HG03354 (cell line): ENCODE measurements around the gene PPP1R3D.
"Not testable (repeated sequence)": the region's sequence is repeated elsewhere in the genome, so short reads cannot be mapped to it uniquely, and the experiment has no call there.

Experiments used
- ATAC-seq: cut with Tn5 transposase; IDR thresholded peaks from one replicate; pipeline ENCODE4 v1.9.1; 2021; ENCODE audit warnings: mild to moderate bottlenecking; ENCODE audit not compliant: unreplicated experiment, poor library complexity, severe bottlenecking

PPP1R3D gene

DNA sequence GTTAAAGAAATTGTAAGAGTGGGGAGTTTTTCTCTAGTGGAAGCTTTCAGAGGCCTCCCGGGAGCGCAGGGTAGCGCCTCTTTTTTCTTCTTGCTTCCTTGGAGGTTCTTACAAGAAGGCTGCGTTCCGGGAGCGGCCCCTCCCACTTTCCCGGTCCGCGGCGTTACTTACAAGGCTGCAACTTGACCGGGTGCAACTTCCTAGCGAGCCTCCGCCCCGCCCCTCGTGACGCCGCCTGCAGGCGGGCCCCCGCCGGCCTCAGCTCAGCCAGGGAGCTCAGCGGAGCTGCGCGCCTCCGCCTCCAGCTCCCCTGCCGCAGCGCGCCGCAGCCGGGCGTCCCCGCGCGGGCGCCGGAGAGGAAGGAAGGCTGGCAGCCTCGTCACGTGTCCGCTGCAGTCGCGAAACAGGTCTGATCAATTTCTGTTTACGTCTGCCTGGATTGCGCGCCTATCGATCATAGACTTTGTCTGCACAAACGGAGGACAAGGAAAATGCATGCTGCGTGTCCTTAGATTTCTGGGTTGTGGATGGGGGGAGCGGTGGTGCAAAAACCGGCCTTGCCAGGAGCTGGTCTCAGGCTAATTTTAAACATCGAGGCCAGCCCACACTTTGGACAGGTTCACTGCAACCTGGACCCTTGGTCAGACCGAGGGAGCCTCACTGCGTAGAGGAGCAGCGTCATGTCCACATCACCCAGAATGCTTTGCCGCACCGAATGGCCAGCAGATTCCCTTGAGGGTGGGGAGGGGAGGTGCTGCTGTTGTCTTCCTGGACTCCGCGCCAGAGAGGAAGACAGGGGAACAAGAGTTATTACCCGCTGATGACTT, at the start of gene PPP1R3D, which contains the start of gene FAM217B:
PPP1R3D (minus strand) TSS at position 177 of the 827 bp plus-strand sequence. CDS start 374 bp downstream, outside the sequence.
FAM217B (plus strand) TSS at position 261 of the 827 bp plus-strand sequence. CDS start 3,555 bp downstream, outside the sequence.
- ATAC-seq: peak; percentile 93

GRCh38 chr20:59988141-59988540, 48.0 kb upstream of the PPP1R3D start:
- no peak for ATAC-seq

DNA sequence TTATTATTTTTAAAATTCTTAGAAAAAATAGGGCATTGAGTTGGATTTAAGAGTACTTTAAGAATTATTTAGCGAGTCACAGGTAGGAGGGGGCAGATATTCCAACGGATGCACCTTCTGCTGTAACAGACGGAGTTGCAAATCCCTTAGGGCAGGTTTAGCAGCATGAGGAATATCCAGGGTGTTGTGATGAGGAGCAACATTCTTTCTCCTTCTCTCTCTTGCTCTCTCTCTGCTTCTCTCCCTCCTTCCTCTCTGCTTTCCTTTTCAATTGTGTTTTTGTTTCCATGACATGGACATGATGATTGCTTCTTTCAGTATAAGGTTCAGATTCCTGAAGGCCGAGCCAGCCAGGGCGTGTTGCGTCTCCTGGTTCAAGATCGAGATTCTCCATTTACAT, 47.0 kb upstream of the PPP1R3D start:
- ATAC-seq: no peak

GRCh38 chr20:59985864-59986263, 45.8 kb upstream of the PPP1R3D start:
- ATAC-seq: no peak

GRCh38 chr20:59985164-59985563, 45.1 kb upstream of the PPP1R3D start:
- no peak for ATAC-seq

DNA sequence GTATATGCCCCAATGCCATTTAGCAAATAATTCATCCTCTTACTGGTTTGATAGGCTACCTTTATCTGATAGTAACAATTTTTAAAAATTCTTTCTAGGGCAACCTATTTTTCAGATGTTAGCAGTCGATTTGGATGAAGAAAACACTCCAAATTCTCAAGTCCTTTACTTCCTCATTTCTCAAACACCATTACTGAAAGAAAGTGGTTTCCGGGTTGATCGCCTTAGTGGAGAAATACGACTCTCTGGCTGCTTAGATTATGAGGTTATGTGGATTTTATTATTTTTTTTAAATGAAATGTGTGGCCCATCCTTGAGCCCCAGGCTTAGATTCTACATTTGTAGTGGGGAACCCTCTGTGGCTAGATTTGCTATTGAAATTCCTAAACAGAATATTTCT, 44.4 kb upstream of the PPP1R3D start:
- no peak for ATAC-seq

- ATAC-seq: no peak
Measured at GRCh38 chr20:59983076-59983475, 43.0 kb upstream of the PPP1R3D start.

GRCh38 chr20:59977086-59977485, 37.0 kb upstream of the PPP1R3D start:
- ATAC-seq: no peak

DNA sequence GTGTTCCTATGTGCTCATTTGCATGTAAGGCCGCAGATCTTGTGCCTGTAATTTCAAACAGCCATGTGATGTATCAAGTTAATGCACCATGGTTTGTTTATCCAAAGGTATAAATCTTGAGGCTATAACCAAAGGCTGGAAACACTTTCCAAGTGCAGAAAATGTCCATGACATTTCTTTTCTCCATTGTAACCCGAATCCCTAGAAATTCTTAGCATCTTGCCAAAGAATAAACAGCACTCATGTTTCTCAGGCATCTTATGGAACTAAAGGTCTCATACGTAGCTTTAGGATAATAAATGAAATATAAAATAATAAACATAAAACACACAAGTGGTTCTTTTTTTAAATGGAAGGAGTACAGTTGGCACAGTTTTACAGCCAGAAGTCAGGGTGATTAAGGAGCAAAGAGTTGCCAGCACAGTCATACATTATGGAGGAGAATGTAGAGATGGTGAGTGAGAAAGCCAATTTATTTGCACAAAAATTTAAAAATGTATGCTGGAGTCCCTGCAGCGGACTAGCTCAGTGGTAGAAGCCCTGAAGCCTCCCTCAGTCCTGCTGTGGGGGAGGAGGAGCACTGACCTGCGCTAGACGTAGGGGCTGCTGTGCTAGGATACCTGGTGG, 36.2 kb upstream of the PPP1R3D start:
- ATAC-seq: no peak

DNA sequence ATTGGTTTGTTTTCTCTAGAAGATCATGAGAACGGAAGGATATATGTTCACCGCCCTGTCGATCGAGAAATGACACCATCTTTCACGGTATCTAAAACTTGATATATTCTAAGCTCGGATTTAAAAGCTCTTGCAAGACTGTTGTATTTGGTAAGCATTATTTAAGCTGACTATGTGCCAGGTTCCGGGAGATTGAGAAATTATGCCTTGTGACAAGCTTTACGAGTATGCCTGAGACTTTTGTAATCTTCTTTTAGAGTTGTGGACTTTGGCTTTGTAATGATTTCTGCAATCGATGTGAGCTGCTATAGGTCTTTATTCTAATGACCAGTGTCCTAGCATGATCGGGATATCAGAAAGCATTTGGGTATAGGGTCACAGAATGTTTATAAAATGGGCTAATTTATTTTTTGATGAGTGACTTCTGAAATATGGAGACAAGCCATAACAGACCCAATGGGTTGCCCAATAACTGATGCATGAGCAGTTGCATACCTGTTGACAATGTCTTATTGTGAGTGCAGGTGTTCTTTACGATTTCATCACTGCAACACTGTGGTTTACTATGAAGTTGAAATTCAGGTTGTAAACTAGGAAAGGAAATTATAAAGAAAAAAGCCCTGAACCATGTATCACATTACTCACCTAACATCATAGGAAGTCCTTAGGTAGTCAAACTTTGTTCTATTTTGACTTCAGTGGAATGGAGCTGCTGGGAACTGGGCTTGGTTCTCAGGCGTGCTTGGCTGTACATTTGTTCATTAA, 32.1 kb upstream of the PPP1R3D start:
- no peak for ATAC-seq

- no peak for ATAC-seq
Measured at GRCh38 chr20:59971428-59971827, 31.3 kb upstream of the PPP1R3D start.

DNA sequence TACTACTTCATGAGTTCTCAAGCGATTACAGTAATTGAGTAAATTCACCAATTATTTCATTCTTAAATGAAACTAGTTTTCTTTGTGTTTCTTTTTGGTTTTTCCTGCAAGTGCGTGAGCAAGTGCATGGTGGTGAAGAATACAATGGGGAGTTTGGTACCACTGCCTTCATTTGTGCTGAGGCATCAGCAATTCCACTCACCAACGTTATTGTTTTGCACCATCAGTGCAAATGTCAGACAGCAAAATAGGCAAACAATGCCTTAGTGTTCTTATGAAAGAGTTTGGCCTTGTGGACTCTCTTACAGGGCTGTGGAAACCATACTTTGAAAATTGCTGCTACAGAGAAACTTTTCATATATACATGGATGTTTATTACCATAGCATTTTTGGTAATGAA, 26.3 kb upstream of the PPP1R3D start:
- ATAC-seq: no peak

- ATAC-seq: no peak
Measured at GRCh38 chr20:59962155-59962554, 22.1 kb upstream of the PPP1R3D start.

DNA sequence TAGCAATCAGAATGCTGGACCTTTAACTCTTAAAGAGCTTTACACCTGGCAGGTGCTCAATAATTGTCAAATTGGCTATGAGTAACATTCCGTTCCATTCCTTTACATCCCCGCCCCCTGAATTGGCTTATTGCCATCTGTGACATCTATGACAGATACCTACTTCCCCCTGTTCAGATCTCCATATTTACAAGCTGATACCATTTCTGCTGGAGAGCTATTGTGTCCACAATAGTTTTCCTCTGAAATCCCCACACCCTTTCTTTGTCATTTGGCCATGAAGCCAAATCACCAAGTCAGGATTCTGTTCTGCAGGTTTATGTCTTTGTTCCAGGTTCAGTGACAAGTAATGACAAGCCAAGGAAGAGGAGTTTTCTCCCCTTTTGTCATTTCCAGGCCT, 21.3 kb upstream of the PPP1R3D start:
- no peak for ATAC-seq

DNA sequence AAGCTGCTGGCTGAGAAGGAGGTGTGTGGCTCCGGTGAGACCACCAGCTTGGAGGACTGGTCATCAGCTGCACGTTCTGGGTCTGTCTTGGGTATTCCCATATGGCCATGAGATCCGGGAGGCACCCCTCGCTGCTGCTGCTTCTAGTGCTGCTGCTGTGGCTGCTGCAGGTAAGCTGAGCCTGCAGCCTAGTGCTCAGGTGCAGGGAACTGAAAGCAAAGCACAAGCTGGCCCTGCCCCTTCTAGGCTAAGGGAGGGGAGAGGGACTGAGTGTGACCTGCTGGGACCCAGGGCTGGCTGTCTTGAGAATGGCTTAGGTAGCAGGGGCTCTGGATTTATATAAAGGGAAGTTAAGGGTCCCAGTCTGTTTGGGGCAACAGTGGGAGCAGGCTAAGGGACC, 18.5 kb upstream of the PPP1R3D start:
- ATAC-seq: no peak

- ATAC-seq: no peak
Measured at GRCh38 chr20:59958123-59958522, 18.0 kb upstream of the PPP1R3D start, which contains the start of gene CDH26. CDH26 (plus strand) TSS chr20:59958423; CDS start chr20:59958727, 304 bp downstream.

DNA sequence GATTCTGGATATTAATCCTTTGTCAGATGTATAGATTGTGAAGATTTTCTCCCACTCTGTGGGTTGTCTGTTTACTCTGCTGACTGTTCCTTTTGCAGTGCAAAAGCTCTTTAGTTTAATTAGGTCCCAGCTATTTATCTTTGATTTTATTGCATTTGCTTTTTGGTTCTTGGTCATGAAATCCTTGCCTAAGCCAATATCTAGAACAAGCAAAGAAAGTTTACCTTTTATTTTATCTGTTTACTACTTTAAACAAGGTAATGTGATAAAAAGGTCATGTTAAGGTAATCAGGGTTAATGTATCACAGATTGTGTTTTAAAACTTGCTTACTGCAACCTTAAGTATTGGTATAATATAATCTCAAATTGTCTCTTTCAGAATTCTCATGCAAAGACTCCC, 17.5 kb upstream of the PPP1R3D start:
- ATAC-seq: not testable (repeated sequence)

- no peak for ATAC-seq
Measured at GRCh38 chr20:59955131-59955796, 15.2 kb upstream of the PPP1R3D start.

DNA sequence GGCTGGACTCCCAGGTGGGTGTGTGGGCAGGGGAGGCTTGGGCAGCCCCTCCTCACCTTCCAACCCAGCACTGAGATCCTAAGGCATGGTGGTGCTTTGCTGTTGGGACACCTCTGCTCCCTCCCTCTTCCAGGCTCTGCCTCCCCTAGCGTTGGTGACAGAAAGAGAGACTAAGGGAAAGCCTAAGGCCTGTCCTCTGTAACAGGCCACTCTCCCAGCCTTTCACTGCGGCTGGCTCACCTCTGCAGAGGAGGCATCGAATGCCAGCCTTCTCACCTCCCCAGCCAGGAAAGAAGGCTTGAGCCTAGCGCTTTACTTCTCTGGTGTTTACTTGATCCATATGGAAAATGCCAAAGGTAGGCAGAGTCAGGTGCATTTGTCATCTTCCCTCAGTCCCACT, 14.6 kb upstream of the PPP1R3D start:
- ATAC-seq: no peak

- ATAC-seq: no peak
Measured at GRCh38 chr20:59949911-59950310, 9.8 kb upstream of the PPP1R3D start.
